Suprapubic skin (tissue), 4 donors: ENCODE results near the gene NTSR1. TPM values are rescaled to one million over a fixed set of nuclear protein-coding genes. Genes with fewer than 3 reads are reported as not detected.

Source experiments
- DNase-seq, 2 donors: peaks; one replicate each; pipeline ENCODE4 v3.0.0-alpha.2; 2019; ENCODE audit warnings: low spot score in 2 of 2
- H3K27ac ChIP-seq: fragments of 200-600 bp; sonication (generic); one replicate; pipeline ENCODE4 v1.5.1; 2019
- H3K27me3 ChIP-seq: fragments of 200-600 bp; sonication (generic); one replicate; pipeline ENCODE4 v1.5.1; 2019
- H3K36me3 ChIP-seq: fragments of 200-600 bp; sonication (generic); one replicate; pipeline ENCODE4 v1.5.1; 2019
- H3K4me1 ChIP-seq: fragments of 200-600 bp; sonication (generic); one replicate; pipeline ENCODE4 v1.5.1; 2019
- H3K4me3 ChIP-seq: fragments of 200-600 bp; sonication (generic); one replicate; pipeline ENCODE4 v1.5.1; 2019; ENCODE audit warnings: mild to moderate bottlenecking
- H3K9me3 ChIP-seq: fragments of 200-600 bp; sonication (generic); one replicate; pipeline ENCODE4 v1.5.1; 2019
- CTCF ChIP-seq, 2 donors: fragments of 200-600 bp in 1 of 2; fragments of 450-650 bp in 1 of 2; sonication (generic) in 1 of 2; IDR thresholded peaks; one replicate each; pipeline ENCODE4 v1.5.1; 2016 to 2019; ENCODE audit warnings: antibody characterized with exemption in 2 of 2, mild to moderate bottlenecking in 1 of 2, moderate library complexity in 1 of 2
- EP300 ChIP-seq: sonication (generic); formaldehyde crosslinking; IDR thresholded peaks from one replicate; pipeline ENCODE4 v1.6.1; 2017; ENCODE audit warnings: antibody characterized with exemption
- POLR2A ChIP-seq, 2 donors: fragments of 450-650 bp; IDR thresholded peaks; one replicate each; pipeline ENCODE4 v1.6.1; 2017; ENCODE audit warnings: antibody characterized with exemption in 2 of 2, mild to moderate bottlenecking in 2 of 2, moderate library complexity in 2 of 2
- POLR2AphosphoS5 ChIP-seq, 3 donors: sonication (generic); formaldehyde crosslinking; IDR thresholded peaks; one replicate each; pipeline ENCODE4 v1.6.1; 2017; ENCODE audit warnings: antibody characterized with exemption in 3 of 3
- WGBS: methylation state at CpG from one replicate; pipeline ENCODE4 v1.1.5; 2018; 5-methylcytosine and 5-hydroxymethylcytosine counted together
- total RNA-seq, 4 donors: library from RNA; depleted of rRNA; stranded (reverse); fragments of >200 nt; gene quantifications; one replicate each; pipeline ENCODE4 v1.1.0, GENCODE V29; 2016

Gene NTSR1
- total RNA-seq, 4 donors from 2014 or later: 0.16 to 0.55 TPM; not detected in 2

- Histone ChIP-seq H3K4me3 (no peak overlapping the region), H3K27me3 (peaks cover 99% of the 10 kb centered on the region), H3K9me3 (no peaks in the 10 kb centered on the region), H3K27ac (no peak overlapping the region), H3K36me3 (no peaks in the 10 kb centered on the region), H3K4me1 (peaks cover 12% of the 10 kb centered on the region)
- no peak for DNase-seq
- 68% methylated on average over 19 of the region's 20 CpGs for WGBS
- TF ChIP-seq POLR2AphosphoS5 (IDR thresholded peaks at IDR 0.05) (no peak), CTCF (IDR thresholded peaks at IDR 0.05) (no peak), POLR2A (IDR thresholded peaks at IDR 0.05) (no peak), EP300 (no peak)
These were observed 1.7 kb downstream of the NTSR1 start for GRCh38 chr20:62710221-62710885.

- no peaks in the 10 kb centered on the region for H3K36me3 ChIP-seq
- no peak overlapping the region for H3K4me3 ChIP-seq
- peaks cover 95% of the 10 kb centered on the region for H3K27me3 ChIP-seq
- peaks cover 12% of the 10 kb centered on the region for H3K4me1 ChIP-seq
- H3K9me3 ChIP-seq: no peaks in the 10 kb centered on the region
- TF ChIP-seq POLR2AphosphoS5 (IDR thresholded peaks at IDR 0.05): no peak
- no peak for TF ChIP-seq POLR2A (IDR thresholded peaks at IDR 0.05)
- no peak for TF ChIP-seq CTCF (IDR thresholded peaks at IDR 0.05)
- no peak for TF ChIP-seq EP300
- 68% methylated on average over 4 of the region's 23 CpGs for WGBS
- H3K27ac ChIP-seq: no peak overlapping the region
- no peak for DNase-seq
These were observed 2.5 kb downstream of the NTSR1 start for GRCh38 chr20:62710886-62711702.

GRCh38 chr20:62711703-62712101 is 3.1 kb downstream of the NTSR1 start:
- Histone ChIP-seq H3K27me3 (peaks cover 95% of the 10 kb centered on the region), H3K27ac (no peak overlapping the region), H3K4me3 (no peak overlapping the region), H3K9me3 (no peaks in the 10 kb centered on the region), H3K4me1 (peaks cover 12% of the 10 kb centered on the region), H3K36me3 (no peaks in the 10 kb centered on the region)
- no peak for TF ChIP-seq POLR2A (IDR thresholded peaks at IDR 0.05)
- no peak for TF ChIP-seq POLR2AphosphoS5 (IDR thresholded peaks at IDR 0.05)
- no peak for TF ChIP-seq CTCF (IDR thresholded peaks at IDR 0.05)
- TF ChIP-seq EP300: no peak
- WGBS: 61% methylated on average over 13 of the region's 23 CpGs
- DNase-seq: no peak

GRCh38 chr20:62712606-62713005 is 4.0 kb downstream of the NTSR1 start:
- Histone ChIP-seq H3K36me3 (no peaks in the 10 kb centered on the region), H3K27me3 (peaks cover 95% of the 10 kb centered on the region), H3K4me3 (no peak overlapping the region), H3K27ac (no peak overlapping the region), H3K4me1 (peaks cover 12% of the 10 kb centered on the region), H3K9me3 (no peaks in the 10 kb centered on the region)
- no peak for DNase-seq
- TF ChIP-seq EP300 (no peak), POLR2AphosphoS5 (IDR thresholded peaks at IDR 0.05) (no peak), CTCF (IDR thresholded peaks at IDR 0.05) (no peak), POLR2A (IDR thresholded peaks at IDR 0.05) (no peak)
- WGBS: 73% methylated on average over 2 of the region's 8 CpGs

GRCh38 chr20:62714006-62714405 is 5.4 kb downstream of the NTSR1 start:
- Histone ChIP-seq H3K27ac (no peak overlapping the region), H3K9me3 (no peaks in the 10 kb centered on the region), H3K36me3 (no peaks in the 10 kb centered on the region), H3K4me1 (peaks cover 2% of the 10 kb centered on the region), H3K27me3 (peaks cover 91% of the 10 kb centered on the region), H3K4me3 (no peak overlapping the region)
- TF ChIP-seq POLR2AphosphoS5 (IDR thresholded peaks at IDR 0.05) (no peak), CTCF (IDR thresholded peaks at IDR 0.05) (no peak), POLR2A (IDR thresholded peaks at IDR 0.05) (no peak), EP300 (no peak)
- DNase-seq: no peak
- 93% methylated on average over 10 of the region's 10 CpGs for WGBS
